Stimulated activated CD4-positive, alpha-beta T cell treated with anti-CD3 and anti-CD28 coated beads, TNF-alpha, amount 100 ng/mL, for 1 hour (primary cell): ENCODE results near the gene ZNF213.
"Not testable (repeated sequence)": the region's sequence is repeated elsewhere in the genome, so short reads cannot be mapped to it uniquely, and the experiment has no call there.

Experiments used
- DNase-seq, 3 donors: peaks; one replicate each; pipeline ENCODE4 v3.0.0-alpha.2; 2020; ENCODE audit warnings: low read depth in 3 of 3, low spot score in 1 of 3

Gene ZNF213

GRCh38 chr16:3148256-3149192, 13.7 kb downstream of the ZNF213 start:
- DNase-seq = no peak

- DNase-seq = no peak
Observed at GRCh38 chr16:3149193-3149530, 14.3 kb downstream of the ZNF213 start.

- DNase-seq = no peak
Observed at GRCh38 chr16:3149630-3150345, 15.0 kb downstream of the ZNF213 start.

GRCh38 chr16:3150346-3151218, 15.8 kb downstream of the ZNF213 start:
- DNase-seq = peak; percentile 91 to 99 (median 99)

GRCh38 chr16:3152027-3152276, 17.1 kb downstream of the ZNF213 start:
- DNase-seq = no peak

- DNase-seq = peak in 2 of 3 donors; percentile 67 to 83
Observed at GRCh38 chr16:3152277-3152990, 17.6 kb downstream of the ZNF213 start.

GRCh38 chr16:3152991-3153368, 18.2 kb downstream of the ZNF213 start:
- no peak for DNase-seq

GRCh38 chr16:3155181-3155580, 20.4 kb downstream of the ZNF213 start:
- DNase-seq = no peak

- DNase-seq = no peak
Observed at GRCh38 chr16:3155972-3156371, 21.1 kb downstream of the ZNF213 start.

- DNase-seq = peak in 1 of 3 donors; percentile 33
Observed at GRCh38 chr16:3157229-3158025, 22.6 kb downstream of the ZNF213 start.

- DNase-seq = no peak
Observed at GRCh38 chr16:3158026-3158509, 23.2 kb downstream of the ZNF213 start.

- DNase-seq = peak; percentile 67 to 93 (median 89)
Observed at GRCh38 chr16:3158510-3159314, 23.9 kb downstream of the ZNF213 start.

- no peak for DNase-seq
Observed at GRCh38 chr16:3161235-3162018, 26.6 kb downstream of the ZNF213 start.

GRCh38 chr16:3164121-3164991, 29.5 kb downstream of the ZNF213 start:
- DNase-seq = no peak

GRCh38 chr16:3165111-3165822, 30.4 kb downstream of the ZNF213 start:
- DNase-seq = no peak

- no peak for DNase-seq
Observed at GRCh38 chr16:3166505-3166886, 31.7 kb downstream of the ZNF213 start.

- DNase-seq = not testable (repeated sequence)
Observed at GRCh38 chr16:3168729-3169128, 33.9 kb downstream of the ZNF213 start.
